CD8-positive, alpha-beta memory T cell (primary cell): ENCODE measurements around the gene SPATA31E1. TPM values are rescaled to one million over a fixed set of nuclear protein-coding genes. Genes with fewer than 3 reads are reported as not detected.

Source experiments
- CTCF ChIA-PET: fragments of 350-600 bp; sonication (Branson Sonifier 250); formaldehyde crosslinking; loops from one replicate; lab custom pipeline; 2021; ENCODE audit warnings: antibody characterized with exemption; lab: Charles Lee
- POLR2A ChIA-PET: fragments of 350-600 bp; sonication (Branson Sonifier 250); formaldehyde crosslinking; loops from one replicate; lab custom pipeline; 2021; ENCODE audit warnings: antibody characterized with exemption; lab: Charles Lee
- DNase-seq, 5 donors: peaks; one replicate each; pipeline versions ENCODE4 v3.0.0 to v3.0.0-alpha.2; 2020 to 2022; ENCODE audit warnings: mixed read lengths in 1 of 5
- H3K27ac ChIP-seq: one replicate; pipeline ENCODE4 v1.7.0; 2013; ENCODE audit warnings: low read depth, mild to moderate bottlenecking, low read length, moderate library complexity
- H3K27me3 ChIP-seq: 2 replicates; pipeline ENCODE4 v1.7.0; 2013; ENCODE audit warnings: low read length, mild to moderate bottlenecking; ENCODE audit not compliant: insufficient read depth, poor library complexity, severe bottlenecking
- H3K36me3 ChIP-seq: 2 replicates; pipeline ENCODE4 v1.7.0; 2013; ENCODE audit warnings: mild to moderate bottlenecking, low read length, moderate library complexity; ENCODE audit not compliant: insufficient read depth
- H3K4me1 ChIP-seq: 2 replicates; pipeline ENCODE4 v1.7.0; 2013; ENCODE audit warnings: mild to moderate bottlenecking, low read length, moderate library complexity; ENCODE audit not compliant: insufficient read depth
- H3K4me3 ChIP-seq: 2 replicates; pipeline ENCODE4 v1.7.0; 2013; ENCODE audit warnings: mild to moderate bottlenecking, low read length
- H3K9me3 ChIP-seq: 2 replicates; pipeline ENCODE4 v1.7.0; 2013; ENCODE audit warnings: mild to moderate bottlenecking, low read length
- H3K27ac Mint-ChIP-seq, 8 donors: one replicate each; pipeline ENCODE4 v1.8.0; 2020 to 2021; ENCODE audit warnings: mixed read lengths in 8 of 8, mild to moderate bottlenecking in 6 of 8, inconsistent platforms in 3 of 8, moderate library complexity in 3 of 8
- H3K27me3 Mint-ChIP-seq, 2 donors: one replicate each; pipeline ENCODE4 v1.8.0; 2020 to 2021; ENCODE audit warnings: mixed read lengths in 2 of 2, mild to moderate bottlenecking in 1 of 2, moderate library complexity in 1 of 2
- H3K36me3 Mint-ChIP-seq, 3 donors: one replicate each; pipeline ENCODE4 v1.8.0; 2020 to 2021; ENCODE audit warnings: mixed read lengths in 3 of 3, inconsistent platforms in 1 of 3, mild to moderate bottlenecking in 1 of 3
- H3K4me1 Mint-ChIP-seq, 3 donors: one replicate each; pipeline ENCODE4 v1.8.0; 2020 to 2021; ENCODE audit warnings: mixed read lengths in 3 of 3, inconsistent platforms in 1 of 3, mild to moderate bottlenecking in 1 of 3
- H3K4me3 Mint-ChIP-seq, 7 donors: one replicate each; pipeline ENCODE4 v1.8.0; 2020 to 2021; ENCODE audit warnings: mixed read lengths in 7 of 7, mild to moderate bottlenecking in 6 of 7, moderate library complexity in 4 of 7, inconsistent platforms in 2 of 7
- H3K9me3 Mint-ChIP-seq, 5 donors: one replicate each; pipeline ENCODE4 v1.8.0; 2020 to 2022; ENCODE audit warnings: mixed read lengths in 5 of 5, mild to moderate bottlenecking in 3 of 5, moderate library complexity in 2 of 5, inconsistent platforms in 1 of 5
- polyA plus RNA-seq: library from polyadenylated mRNA; unstranded; fragments of 300-500 nt; fragmentation: Illumina TruSeq; gene quantifications from one replicate; pipeline ENCODE4 v1.2.3, GENCODE V29; 2021
- total RNA-seq, 2 experiments: library from RNA; stranded (reverse); gene quantifications; one replicate each; pipeline ENCODE4 v1.2.3, GENCODE V29; 2021

The SPATA31E1 gene
- total and polyA plus RNA-seq, 3 experiments from 2014 or later, result not detected

GRCh38 chr9:87884578-87885459, 2.1 kb downstream of the SPATA31E1 start:
- Mint-ChIP-seq H3K27me3 (peaks cover 1 to 18% of the 10 kb centered on the region in 2 donors), H3K9me3 (no peaks in the 10 kb centered on the region), H3K4me1 (no peaks in the 10 kb centered on the region), H3K27ac (no peak overlapping the region), H3K36me3 (no peaks in the 10 kb centered on the region), H3K4me3 (no peak overlapping the region)
- H3K36me3 ChIP-seq, result no peaks in the 10 kb centered on the region
- H3K27ac ChIP-seq, result no peak overlapping the region
- H3K27me3 ChIP-seq, result no peaks in the 10 kb centered on the region
- ChIA-PET CTCF (no interaction called here), POLR2A (no interaction called here)
- H3K4me3 ChIP-seq, result no peak overlapping the region
- H3K4me1 ChIP-seq, result no peaks in the 10 kb centered on the region
- DNase-seq, result no peak
- no peaks in the 10 kb centered on the region for H3K9me3 ChIP-seq

DNA sequence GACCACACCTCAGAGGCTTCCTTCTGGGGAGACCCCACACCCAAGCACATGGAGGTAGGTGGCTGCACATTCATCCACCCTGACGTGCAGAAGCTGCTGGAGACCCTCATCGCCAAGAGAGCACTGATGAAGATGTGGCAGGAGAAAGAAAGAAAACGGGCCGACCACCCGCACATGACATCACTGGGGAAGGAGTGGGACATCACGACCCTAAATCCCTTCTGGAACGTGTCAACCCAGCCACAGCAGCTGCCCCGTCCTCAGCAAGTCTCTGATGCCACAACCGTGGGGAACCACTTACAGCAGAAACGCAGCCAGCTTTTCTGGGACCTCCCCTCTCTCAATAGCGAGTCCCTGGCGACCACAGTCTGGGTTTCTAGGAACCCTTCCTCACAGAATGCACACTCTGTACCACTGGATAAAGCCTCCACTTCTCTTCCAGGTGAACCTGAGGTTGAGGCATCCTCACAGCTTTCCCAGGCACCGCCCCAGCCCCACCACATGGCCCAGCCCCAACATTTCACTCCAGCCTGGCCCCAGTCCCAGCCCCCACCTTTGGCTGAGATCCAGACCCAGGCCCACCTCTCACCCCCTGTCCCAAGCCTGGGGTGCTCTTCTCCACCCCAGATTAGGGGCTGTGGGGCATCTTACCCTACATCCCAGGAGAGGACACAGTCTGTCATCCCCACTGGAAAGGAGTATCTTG, 3.0 kb downstream of the SPATA31E1 start:
- no peak overlapping the region for H3K27ac Mint-ChIP-seq
- ChIA-PET CTCF (no interaction called here), POLR2A (no interaction called here)
- Histone ChIP-seq H3K9me3 (no peaks in the 10 kb centered on the region), H3K4me1 (no peaks in the 10 kb centered on the region), H3K36me3 (no peaks in the 10 kb centered on the region), H3K4me3 (no peak overlapping the region), H3K27me3 (no peaks in the 10 kb centered on the region), H3K27ac (no peak overlapping the region)
- H3K4me1 Mint-ChIP-seq, result no peaks in the 10 kb centered on the region
- H3K9me3 Mint-ChIP-seq, result peaks cover 0 to under 1% (median 0%) of the 10 kb centered on the region in 5 donors
- H3K4me3 Mint-ChIP-seq, result no peak overlapping the region
- no peak for DNase-seq
- H3K27me3 Mint-ChIP-seq, result peaks cover 3 to 17% of the 10 kb centered on the region in 2 donors
- no peaks in the 10 kb centered on the region for H3K36me3 Mint-ChIP-seq

- H3K36me3 ChIP-seq, result no peaks in the 10 kb centered on the region
- peaks cover 3 to 17% of the 10 kb centered on the region in 2 donors for H3K27me3 Mint-ChIP-seq
Measured at GRCh38 chr9:87886210-87886932, 3.7 kb downstream of the SPATA31E1 start.

GRCh38 chr9:87886933-87887505, 4.3 kb downstream of the SPATA31E1 start:
- CTCF ChIA-PET, result no interaction called here
- POLR2A ChIA-PET, result no interaction called here

More at GRCh38 chr9:87886210-87886932, 3.7 kb downstream of the SPATA31E1 start:
- Histone ChIP-seq H3K9me3 (no peaks in the 10 kb centered on the region), H3K4me3 (no peak overlapping the region), H3K27me3 (no peaks in the 10 kb centered on the region), H3K4me1 (no peaks in the 10 kb centered on the region), H3K27ac (no peak overlapping the region)
- CTCF ChIA-PET, result no interaction called here
- Mint-ChIP-seq H3K4me3 (no peak overlapping the region), H3K4me1 (no peaks in the 10 kb centered on the region), H3K9me3 (peaks cover 0 to 2% (median 0%) of the 10 kb centered on the region in 5 donors), H3K27ac (peak overlapping the region in 1 of 8 donors; percentile 14), H3K36me3 (no peaks in the 10 kb centered on the region)
- POLR2A ChIA-PET, result no interaction called here
- no peak for DNase-seq

DNA sequence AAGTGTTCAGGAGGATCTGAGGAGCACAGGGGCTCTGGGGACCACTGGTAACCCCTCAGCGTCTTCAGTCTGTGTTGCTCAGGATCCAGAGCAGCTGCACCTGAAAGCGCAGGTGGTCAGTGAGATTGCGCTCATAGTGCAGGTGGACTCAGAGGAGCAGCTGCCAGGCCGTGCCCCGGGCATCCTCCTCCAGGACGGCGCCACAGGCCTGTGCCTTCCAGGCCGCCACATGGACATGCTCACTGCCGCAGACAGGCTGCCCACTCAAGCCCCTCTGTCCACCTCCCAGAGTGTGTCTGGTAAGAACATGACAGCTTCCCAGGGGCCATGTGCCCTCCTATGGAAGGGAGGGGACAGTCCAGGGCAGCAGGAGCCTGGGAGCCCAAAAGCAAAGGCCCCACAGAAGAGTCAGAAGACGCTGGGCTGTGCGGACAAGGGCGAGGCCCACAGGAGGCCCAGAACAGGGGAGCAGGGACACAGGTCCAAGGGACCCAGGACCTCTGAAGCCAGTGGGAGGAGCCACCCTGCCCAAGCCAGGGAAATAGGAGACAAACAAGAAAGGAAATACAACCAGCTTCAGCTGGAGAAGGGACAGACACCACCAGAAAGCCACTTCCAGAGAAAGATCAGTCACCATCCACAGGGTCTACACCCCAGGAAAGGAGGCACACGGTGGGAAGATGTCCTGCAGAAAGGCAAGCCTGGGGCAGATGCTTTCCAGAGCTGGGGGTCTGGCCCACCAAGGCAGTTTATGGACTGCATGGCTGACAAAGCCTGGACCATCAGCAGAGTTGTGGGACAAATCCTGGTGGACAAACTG, 5.2 kb downstream of the SPATA31E1 start:
- peaks cover 0 to 2% (median 0%) of the 10 kb centered on the region in 5 donors for H3K9me3 Mint-ChIP-seq
- POLR2A ChIA-PET, result no interaction called here
- no peaks in the 10 kb centered on the region for H3K36me3 Mint-ChIP-seq
- H3K27me3 Mint-ChIP-seq, result peaks cover 3 to 15% of the 10 kb centered on the region in 2 donors
- no peak for DNase-seq
- no peaks in the 10 kb centered on the region for H3K4me1 ChIP-seq
- H3K4me3 Mint-ChIP-seq, result no peak overlapping the region
- H3K27ac Mint-ChIP-seq, result no peak overlapping the region
- no peaks in the 10 kb centered on the region for H3K27me3 ChIP-seq
- H3K4me3 ChIP-seq, result no peak overlapping the region
- no peak overlapping the region for H3K27ac ChIP-seq
- no peaks in the 10 kb centered on the region for H3K36me3 ChIP-seq
- CTCF ChIA-PET, result no interaction called here
- no peaks in the 10 kb centered on the region for H3K9me3 ChIP-seq
- no peaks in the 10 kb centered on the region for H3K4me1 Mint-ChIP-seq

More at GRCh38 chr9:87886933-87887505, 4.3 kb downstream of the SPATA31E1 start:
- H3K27ac ChIP-seq, result no peak overlapping the region
- no peaks in the 10 kb centered on the region for H3K36me3 ChIP-seq
- Mint-ChIP-seq H3K9me3 (peaks cover 0 to 2% (median 0%) of the 10 kb centered on the region in 5 donors), H3K4me3 (no peak overlapping the region), H3K27me3 (peaks cover 5 to 15% of the 10 kb centered on the region in 2 donors), H3K4me1 (no peaks in the 10 kb centered on the region), H3K27ac (no peak overlapping the region), H3K36me3 (no peaks in the 10 kb centered on the region)
- no peak overlapping the region for H3K4me3 ChIP-seq
- DNase-seq, result no peak
- no peaks in the 10 kb centered on the region for H3K9me3 ChIP-seq
- no peaks in the 10 kb centered on the region for H3K4me1 ChIP-seq
- H3K27me3 ChIP-seq, result no peaks in the 10 kb centered on the region

DNA sequence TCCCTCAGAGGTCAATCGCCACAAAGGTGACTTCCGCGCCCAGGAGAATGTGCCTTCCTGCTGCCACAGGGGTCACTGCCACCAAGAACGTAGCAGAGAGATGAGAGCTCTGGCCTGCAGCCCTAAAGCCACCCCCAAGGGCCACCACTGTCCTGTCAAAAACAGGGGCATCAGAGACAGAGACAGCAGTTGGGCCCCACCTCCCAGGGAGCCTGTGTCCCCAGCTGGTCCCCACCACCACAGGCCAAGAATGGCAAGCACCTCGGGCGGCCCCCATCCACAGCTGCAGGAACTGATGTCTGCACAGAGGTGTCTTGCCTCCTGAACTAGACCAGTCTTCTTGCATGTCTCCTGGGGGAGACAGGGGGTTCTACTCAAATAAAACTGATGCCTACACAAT, 5.8 kb downstream of the SPATA31E1 start:
- Histone ChIP-seq H3K27ac (no peak overlapping the region), H3K4me1 (no peaks in the 10 kb centered on the region), H3K9me3 (no peaks in the 10 kb centered on the region), H3K36me3 (no peaks in the 10 kb centered on the region), H3K4me3 (no peak overlapping the region), H3K27me3 (no peaks in the 10 kb centered on the region)
- POLR2A ChIA-PET, result no interaction called here
- no peak overlapping the region for H3K27ac Mint-ChIP-seq
- H3K4me1 Mint-ChIP-seq, result no peaks in the 10 kb centered on the region
- no peak for DNase-seq
- no peaks in the 10 kb centered on the region for H3K36me3 Mint-ChIP-seq
- H3K4me3 Mint-ChIP-seq, result no peak overlapping the region
- CTCF ChIA-PET, result no interaction called here
- peaks cover 0 to 2% (median 0%) of the 10 kb centered on the region in 5 donors for H3K9me3 Mint-ChIP-seq
- H3K27me3 Mint-ChIP-seq, result peaks cover 3 to 15% of the 10 kb centered on the region in 2 donors

DNA sequence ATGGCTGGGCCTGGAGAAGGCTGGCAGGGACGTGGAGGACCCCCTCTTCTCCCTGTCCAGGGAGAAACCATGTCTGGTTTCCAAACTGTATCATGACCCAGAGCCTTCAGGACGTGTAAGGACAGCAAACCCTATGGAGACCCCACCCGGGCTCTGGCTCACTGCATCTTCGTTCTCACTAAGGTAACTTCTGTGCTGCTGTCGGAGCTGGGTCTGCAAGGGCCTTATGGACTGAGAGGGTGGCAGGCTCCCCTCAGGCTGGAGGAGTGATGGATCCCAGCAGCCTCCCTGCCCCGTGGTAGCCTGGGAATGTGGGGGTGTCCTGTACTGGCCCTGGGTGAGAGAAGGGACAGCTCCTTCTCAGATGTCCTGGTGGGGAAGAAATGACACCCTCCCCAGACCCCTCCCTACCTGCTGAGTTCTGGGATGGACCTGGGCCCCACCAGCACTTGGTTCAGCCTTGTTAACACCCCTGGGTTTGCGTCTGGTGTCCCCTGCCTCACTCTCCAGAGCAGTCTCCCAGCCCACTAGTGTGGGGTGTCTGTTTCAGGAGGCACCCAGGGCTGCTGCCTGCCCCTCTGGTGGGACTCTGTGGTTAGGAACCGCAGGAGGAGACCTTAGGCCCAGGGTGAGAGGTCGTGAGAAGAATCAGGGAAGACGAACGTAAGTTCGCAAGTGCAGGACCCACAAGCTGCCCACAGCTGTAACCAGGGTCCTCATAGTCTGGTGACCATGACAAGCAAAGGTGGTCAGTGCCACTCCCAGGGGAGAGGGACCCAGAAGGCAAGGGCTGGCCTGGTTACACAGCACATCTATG, 6.6 kb downstream of the SPATA31E1 start:
- H3K27me3 ChIP-seq, result no peaks in the 10 kb centered on the region
- H3K36me3 Mint-ChIP-seq, result no peaks in the 10 kb centered on the region
- H3K4me1 Mint-ChIP-seq, result no peaks in the 10 kb centered on the region
- no peaks in the 10 kb centered on the region for H3K36me3 ChIP-seq
- no peak overlapping the region for H3K4me3 Mint-ChIP-seq
- H3K4me3 ChIP-seq, result no peak overlapping the region
- H3K27me3 Mint-ChIP-seq, result peaks cover 3 to 19% of the 10 kb centered on the region in 2 donors
- ChIA-PET CTCF (no interaction called here), POLR2A (no interaction called here)
- peaks cover 0 to 2% (median 0%) of the 10 kb centered on the region in 5 donors for H3K9me3 Mint-ChIP-seq
- no peak overlapping the region for H3K27ac Mint-ChIP-seq
- H3K27ac ChIP-seq, result no peak overlapping the region
- DNase-seq, result no peak
- H3K4me1 ChIP-seq, result no peaks in the 10 kb centered on the region
- no peaks in the 10 kb centered on the region for H3K9me3 ChIP-seq
